Measurements from ENCODE around the gene FGFBP3.
"Not testable (repeated sequence)": the region's sequence is repeated elsewhere in the genome, so short reads cannot be mapped to it uniquely, and the experiment has no call there.

Gene FGFBP3

GRCh38 chr10:91901784-91902677 lies 7.3 kb downstream of the FGFBP3 start:
- DNase-seq (ENCODE audit: low read depth), result peak; percentile 93

- DNase-seq (ENCODE audit: low read depth), result no peak
Measured at GRCh38 chr10:91897421-91897820, 11.9 kb downstream of the FGFBP3 start.

GRCh38 chr10:91896212-91896756 lies 13.0 kb downstream of the FGFBP3 start:
- no peak for DNase-seq (ENCODE audit: low read depth)

GRCh38 chr10:91894261-91894685 lies 15.0 kb downstream of the FGFBP3 start:
- not testable (repeated sequence) for DNase-seq (ENCODE audit: low read depth)

- no peak for DNase-seq (ENCODE audit: low read depth)
Measured at GRCh38 chr10:91893051-91893450, 16.2 kb downstream of the FGFBP3 start.

GRCh38 chr10:91891125-91892001 lies 17.9 kb downstream of the FGFBP3 start:
- DNase-seq (ENCODE audit: low read depth), result peak; percentile 79

GRCh38 chr10:91887272-91888076 lies 21.8 kb downstream of the FGFBP3 start:
- peak; percentile 20 for DNase-seq (ENCODE audit: low read depth)

GRCh38 chr10:91886954-91887271 lies 22.4 kb downstream of the FGFBP3 start:
- DNase-seq (ENCODE audit: low read depth), result no peak

- no peak for DNase-seq (ENCODE audit: low read depth)
Measured at GRCh38 chr10:91885362-91886079, 23.8 kb downstream of the FGFBP3 start.

GRCh38 chr10:91884536-91884935 lies 24.8 kb downstream of the FGFBP3 start:
- no peak for DNase-seq (ENCODE audit: low read depth)

- DNase-seq (ENCODE audit: low read depth), result peak; percentile 53
Measured at GRCh38 chr10:91883549-91884444, 25.5 kb downstream of the FGFBP3 start.

- peak; percentile 35 for DNase-seq (ENCODE audit: low read depth)
Measured at GRCh38 chr10:91880310-91880709, 29.0 kb downstream of the FGFBP3 start.

- no peak for DNase-seq (ENCODE audit: low read depth)
Measured at GRCh38 chr10:91879515-91880170, 29.6 kb downstream of the FGFBP3 start.

- DNase-seq (ENCODE audit: low read depth), result no peak
Measured at GRCh38 chr10:91875779-91876178, 33.5 kb downstream of the FGFBP3 start.

- no peak for DNase-seq (ENCODE audit: low read depth)
Measured at GRCh38 chr10:91875156-91875555, 34.1 kb downstream of the FGFBP3 start.

GRCh38 chr10:91865562-91866081 lies 43.7 kb downstream of the FGFBP3 start:
- no peak for DNase-seq (ENCODE audit: low read depth)

GRCh38 chr10:91864744-91865143 lies 44.5 kb downstream of the FGFBP3 start:
- peak; percentile 9 for DNase-seq (ENCODE audit: low read depth)

GRCh38 chr10:91864099-91864498 lies 45.2 kb downstream of the FGFBP3 start:
- DNase-seq (ENCODE audit: low read depth), result peak; percentile 9

GRCh38 chr10:91860885-91861284 lies 48.4 kb downstream of the FGFBP3 start:
- no peak for DNase-seq (ENCODE audit: low read depth)

All from EH (cell line).